OCI-LY7 (cell line): ENCODE results near the gene MAN1A2. TPM values are rescaled to one million over a fixed set of nuclear protein-coding genes. Genes with fewer than 3 reads are reported as not detected.

ENCODE experiments used
- BruUV-seq: library from RNA; stranded (reverse); fragments of 400-500 nt; replicated peaks from 2 replicates; lab custom pipeline; 2021; lab: Mats Ljungman, UMichigan
- CTCF ChIA-PET: fragments of 300-600 bp; sonication (Branson Sonifier 250); formaldehyde crosslinking; loops from one replicate; lab custom pipeline; 2022; ENCODE audit warnings: antibody characterized with exemption; ENCODE audit not compliant: unreplicated experiment; lab: Charles Lee
- POLR2A ChIA-PET: fragments of 300-600 bp; sonication (Branson Sonifier 250); formaldehyde crosslinking; loops from one replicate; lab custom pipeline; 2022; ENCODE audit warnings: antibody characterized with exemption; lab: Charles Lee
- DNase-seq: peaks from one replicate; pipeline ENCODE4 v3.0.0-alpha.2; 2015; ENCODE audit warnings: low spot score
- H2AFZ ChIP-seq: fragments of 200-600 bp; sonication (generic), shearing (Covaris generic); 2 replicates; pipeline ENCODE4 v1.6.1; 2014; ENCODE audit warnings: mild to moderate bottlenecking, antibody characterized with exemption, low read length, moderate library complexity
- H3K27ac ChIP-seq: fragments of 200-600 bp; sonication (generic); 2 replicates; pipeline ENCODE4 v1.5.1; 2014; ENCODE audit warnings: mixed run types, low read depth, mild to moderate bottlenecking, moderate library complexity, low read length, inconsistent platforms; ENCODE audit not compliant: poor library complexity, severe bottlenecking
- H3K36me3 ChIP-seq: fragments of 200-600 bp; sonication (generic); 2 replicates; pipeline ENCODE4 v1.6.1; 2014; ENCODE audit warnings: mild to moderate bottlenecking, antibody characterized with exemption, low read length, moderate library complexity, mixed read lengths; ENCODE audit not compliant: insufficient read depth
- H3K4me1 ChIP-seq: fragments of 200-600 bp; sonication (generic); 2 replicates; pipeline ENCODE4 v1.5.1; 2014; ENCODE audit warnings: mild to moderate bottlenecking, low read length; ENCODE audit not compliant: insufficient read depth, poor library complexity, severe bottlenecking
- H3K4me2 ChIP-seq: fragments of 200-600 bp; sonication (generic); 2 replicates; pipeline ENCODE4 v1.6.1; 2014; ENCODE audit warnings: mild to moderate bottlenecking, low read length
- H3K4me3 ChIP-seq: fragments of 200-600 bp; sonication (generic); 2 replicates; pipeline ENCODE4 v1.5.1; 2014; ENCODE audit warnings: mild to moderate bottlenecking, low read depth, low read length; ENCODE audit not compliant: poor library complexity, severe bottlenecking
- H3K79me2 ChIP-seq: fragments of 200-600 bp; sonication (generic); 2 replicates; pipeline ENCODE4 v1.6.1; 2016; ENCODE audit warnings: low read depth, mild to moderate bottlenecking, low read length, moderate library complexity, mixed read lengths; ENCODE audit not compliant: insufficient read depth
- H3K9me2 ChIP-seq: fragments of 200-600 bp; sonication (generic); 2 replicates; pipeline ENCODE4 v1.6.1; 2016; ENCODE audit warnings: mild to moderate bottlenecking, low read length, mixed read lengths; ENCODE audit not compliant: insufficient read depth
- H3K9me3 ChIP-seq: fragments of 200-600 bp; sonication (generic); 2 replicates; pipeline ENCODE4 v1.6.1; 2014; ENCODE audit warnings: mild to moderate bottlenecking, mixed run types, low read length, mixed read lengths
- H4K20me1 ChIP-seq: fragments of 200-600 bp; sonication (generic); 2 replicates; pipeline ENCODE4 v1.6.1; 2014; ENCODE audit warnings: mild to moderate bottlenecking, antibody characterized with exemption, low read length, moderate library complexity, mixed read lengths; ENCODE audit not compliant: insufficient read depth
- CTCF ChIP-seq: fragments of 200-600 bp; sonication (generic); conservative IDR thresholded peaks from 2 replicates; pipeline ENCODE4 v1.5.1; 2014; ENCODE audit warnings: mild to moderate bottlenecking, antibody characterized with exemption, low read length, moderate library complexity, mixed read lengths
- EZH2phosphoT487 ChIP-seq: fragments of 200-600 bp; sonication (generic); IDR thresholded peaks from 2 replicates; pipeline ENCODE4 v1.6.1; 2018; ENCODE audit warnings: low read depth, borderline replicate concordance, mild to moderate bottlenecking, mixed run types, antibody characterized with exemption, low read length, moderate library complexity, mixed read lengths
- intact Hi-C: fragments of 100-400 bp; cut with micrococcal nuclease; formaldehyde crosslinking; loops from one replicate; pipeline ENCODE4 v1.10.0; 2022; ENCODE audit not compliant: unreplicated experiment
- total RNA-seq, 2 experiments: library from RNA; depleted of rRNA in 1 of 2; stranded (reverse); fragments of >200 nt in 1 of 2; shearing (Covaris generic) in 1 of 2; gene quantifications; 2 replicates each; pipeline ENCODE4 v1.2.3, GENCODE V29; 2014 to 2022

Gene MAN1A2
- total RNA-seq, 2 experiments from 2014 or later, result 16.1 to 27.5 TPM

- DNase-seq, result no peak
- Histone ChIP-seq H3K79me2 (no peaks in the 10 kb centered on the region), H4K20me1 (no peaks in the 10 kb centered on the region), H2AFZ (no peak overlapping the region), H3K27ac (no peak overlapping the region), H3K4me1 (no peaks in the 10 kb centered on the region), H3K9me2 (no peaks in the 10 kb centered on the region), H3K9me3 (no peaks in the 10 kb centered on the region), H3K4me3 (no peak overlapping the region), H3K4me2 (no peak overlapping the region), H3K36me3 (no peaks in the 10 kb centered on the region)
- TF ChIP-seq CTCF (no peak), EZH2phosphoT487 (no peak)
- ChIA-PET POLR2A (no interaction called here), CTCF (no interaction called here)
- no TSS peak for BruUV-seq
- intact Hi-C loops, result no loop called here
These were observed 40.2 kb upstream of the MAN1A2 start for GRCh38 chr1:117327011-117327410.

GRCh38 chr1:117335376-117336086, 31.7 kb upstream of the MAN1A2 start:
- POLR2A ChIA-PET, result interaction anchor here (0.6 to 1.9 kb wide), 7 partner anchors 14 to 696 kb away, joined by 3 to 5 read pairs (median 3); no protein-coding TSS in a partner anchor
- CTCF ChIA-PET, result no interaction called here
- BruUV-seq, result no TSS peak
- TF ChIP-seq EZH2phosphoT487 (no peak), CTCF (no peak)
- Histone ChIP-seq H2AFZ (no peak overlapping the region), H3K36me3 (no peaks in the 10 kb centered on the region), H3K4me1 (no peaks in the 10 kb centered on the region), H3K4me3 (no peak overlapping the region), H3K9me3 (no peaks in the 10 kb centered on the region), H4K20me1 (no peaks in the 10 kb centered on the region), H3K79me2 (no peaks in the 10 kb centered on the region), H3K9me2 (no peaks in the 10 kb centered on the region), H3K27ac (no peak overlapping the region), H3K4me2 (no peak overlapping the region)
- no peak for DNase-seq
- intact Hi-C loops, result no loop called here
